Measurements from ENCODE around the gene TTLL11. TPM values are rescaled to one million over a fixed set of nuclear protein-coding genes. Genes with fewer than 3 reads are reported as not detected.

The TTLL11 gene
- total RNA-seq, 4 donors from 2014 or later = 9.1 to 47.4 (median 11.3) TPM

GRCh38 chr9:121976751-121977150 lies 116.4 kb downstream of the TTLL11 start:
- in situ Hi-C loops (cut with MboI; ENCODE audit: low pct_ligation_motif_present in 1 of 4, low pct_unique_long_range_greater_than_20kb in 1 of 4, low sequenced_read_pairs in 3 of 4) (loop anchor here in 2 of 4 donors (25.0 kb wide), 3 partner anchors 164 to 414 kb away; no protein-coding TSS in a partner anchor), intact Hi-C loops (cut with DNase I; ENCODE audit: low total_unique reads) (no loop called here)
- Histone ChIP-seq H3K27me3 (no peaks in the 10 kb centered on the region), H3K4me3 (no peak overlapping the region), H3K27ac (no peak overlapping the region), H3K36me3 (no peaks in the 10 kb centered on the region), H3K9me3 (no peaks in the 10 kb centered on the region), H3K4me1 (peaks cover 0 to 41% (median 8%) of the 10 kb centered on the region in 4 donors)
- no peak for DNase-seq
- WGBS, 2 donors (ENCODE audit: low coverage in 1 of 2) = 50 to 59% methylated on average over 1 of the region's 1 CpG
- TF ChIP-seq EP300 (IDR thresholded peaks at IDR 0.05; ENCODE audit: low read depth) (no peak), CTCF (IDR thresholded peaks at IDR 0.05) (no peak), POLR2A (IDR thresholded peaks at IDR 0.05) (no peak), POLR2AphosphoS5 (IDR thresholded peaks at IDR 0.05) (no peak)

- Histone ChIP-seq H3K36me3 (no peaks in the 10 kb centered on the region), H3K27me3 (no peaks in the 10 kb centered on the region), H3K9me3 (no peaks in the 10 kb centered on the region), H3K4me3 (peak overlapping the region in 1 of 4 donors; percentile 17), H3K4me1 (peaks cover 0 to 41% (median 8%) of the 10 kb centered on the region in 4 donors), H3K27ac (peak overlapping the region; percentile 60 to 76 (median 70))
- peak; percentile 49 for DNase-seq
- no peak for TF ChIP-seq POLR2A (IDR thresholded peaks at IDR 0.05)
- TF ChIP-seq POLR2AphosphoS5 (IDR thresholded peaks at IDR 0.05) = peak in 1 of 3 donors; percentile 8
- TF ChIP-seq EP300 (IDR thresholded peaks at IDR 0.05; ENCODE audit: low read depth) = no peak
- no peak for TF ChIP-seq CTCF (IDR thresholded peaks at IDR 0.05)
- 17 to 57% methylated on average over 1 to 6 of the region's 6 CpGs for WGBS, 2 donors (ENCODE audit: low coverage in 1 of 2)
- in situ Hi-C loops (cut with MboI; ENCODE audit: low pct_ligation_motif_present in 1 of 4, low pct_unique_long_range_greater_than_20kb in 1 of 4, low sequenced_read_pairs in 3 of 4) = loop anchor here in 2 of 4 donors (25.0 kb wide), 3 partner anchors 164 to 414 kb away; no protein-coding TSS in a partner anchor
- intact Hi-C loops (cut with DNase I; ENCODE audit: low total_unique reads) = no loop called here
These were observed 117.3 kb downstream of the TTLL11 start for GRCh38 chr9:121975801-121976277.

- TF ChIP-seq POLR2A (IDR thresholded peaks at IDR 0.05) (no peak), EP300 (IDR thresholded peaks at IDR 0.05; ENCODE audit: low read depth) (no peak), POLR2AphosphoS5 (IDR thresholded peaks at IDR 0.05) (no peak), CTCF (IDR thresholded peaks at IDR 0.05) (no peak)
These were observed 118.7 kb downstream of the TTLL11 start for GRCh38 chr9:121974421-121974820.

GRCh38 chr9:121972501-121972981 lies 120.6 kb downstream of the TTLL11 start:
- DNase-seq = peak; percentile 81
- 70 to 77% methylated on average over 2 to 7 of the region's 7 CpGs for WGBS, 2 donors (ENCODE audit: low coverage in 1 of 2)
- TF ChIP-seq CTCF (IDR thresholded peaks at IDR 0.05) (no peak), POLR2AphosphoS5 (IDR thresholded peaks at IDR 0.05) (peak in 1 of 3 donors; percentile 24)
- peak overlapping the region; percentile 33 to 77 (median 68) for H3K27ac ChIP-seq
- H3K9me3 ChIP-seq = no peaks in the 10 kb centered on the region
- H3K4me1 ChIP-seq = peaks cover 0 to 41% (median 8%) of the 10 kb centered on the region in 4 donors
- intact Hi-C loops (cut with DNase I; ENCODE audit: low total_unique reads) (no loop called here), in situ Hi-C loops (cut with MboI; ENCODE audit: low pct_ligation_motif_present in 1 of 4, low pct_unique_long_range_greater_than_20kb in 1 of 4, low sequenced_read_pairs in 3 of 4) (no loop called here)
- no peaks in the 10 kb centered on the region for H3K27me3 ChIP-seq
- H3K4me3 ChIP-seq = no peak overlapping the region
- H3K36me3 ChIP-seq = no peaks in the 10 kb centered on the region

More at GRCh38 chr9:121974421-121974820, 118.7 kb downstream of the TTLL11 start:
- no peaks in the 10 kb centered on the region for H3K9me3 ChIP-seq
- no peak overlapping the region for H3K27ac ChIP-seq
- in situ Hi-C loops (cut with MboI; ENCODE audit: low pct_ligation_motif_present in 1 of 4, low pct_unique_long_range_greater_than_20kb in 1 of 4, low sequenced_read_pairs in 3 of 4) = no loop called here
- no peak overlapping the region for H3K4me3 ChIP-seq
- DNase-seq = no peak
- H3K36me3 ChIP-seq = no peaks in the 10 kb centered on the region
- peaks cover 0 to 41% (median 8%) of the 10 kb centered on the region in 4 donors for H3K4me1 ChIP-seq
- intact Hi-C loops (cut with DNase I; ENCODE audit: low total_unique reads) = no loop called here
- no peaks in the 10 kb centered on the region for H3K27me3 ChIP-seq

Data from transverse colon (tissue), 4 donors.